WTC11 (cell line): ENCODE results near the gene EEIG2.

Experiments
- CTCF ChIP-seq: fragments of 200-600 bp; IDR thresholded peaks from 2 replicates; pipeline ENCODE4 v1.8.0; 2022; ENCODE audit warnings: antibody characterized with exemption
- SP1 ChIP-seq: sonication (generic); formaldehyde crosslinking; conservative IDR thresholded peaks from 2 replicates; pipeline ENCODE4 v1.8.1; 2022; ENCODE audit warnings: missing genetic modification reagents

DNA sequence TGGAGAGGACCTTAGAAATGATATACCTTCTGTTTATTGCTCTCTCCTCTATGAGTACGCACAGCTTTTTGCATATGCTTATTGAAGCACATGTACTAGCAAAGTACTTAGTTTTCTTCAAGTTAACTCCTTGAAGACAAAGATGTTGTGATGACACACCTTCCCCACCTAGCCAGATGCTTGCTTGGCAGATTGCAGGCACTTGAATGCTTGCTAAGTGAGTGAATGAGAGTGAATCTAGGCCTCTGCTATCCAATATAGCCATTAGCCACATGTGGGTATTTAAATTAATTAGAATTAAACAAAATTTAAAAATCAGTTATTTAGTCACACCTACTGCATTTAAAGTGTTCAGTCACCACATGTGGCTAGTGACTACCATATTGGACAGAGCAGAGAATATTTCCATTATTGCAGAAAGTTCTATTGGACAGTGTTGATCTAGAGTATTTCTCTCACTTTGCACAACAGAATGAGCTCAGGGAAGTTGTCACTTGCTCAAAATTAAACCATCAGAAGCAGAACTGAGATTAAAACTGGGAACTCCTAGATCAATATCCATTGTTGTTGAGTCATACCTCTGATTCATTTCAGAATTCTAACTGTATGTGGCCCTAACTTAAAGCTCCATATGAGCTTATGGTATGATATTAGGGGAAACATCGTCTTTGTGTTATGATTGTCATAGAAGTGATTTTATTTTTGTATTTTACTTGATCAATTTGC lies 8.6 kb upstream of the EEIG2 start:
- TF ChIP-seq CTCF = no peak
- no peak for TF ChIP-seq SP1 (CRISPR knock-in tag)
